Stimulated activated CD8-positive, alpha-beta memory T cell treated with anti-CD3 and anti-CD28 coated beads, Interleukin-2, amount 100 ng/mL, for 48 hours (primary cell): Measurements from ENCODE around the gene CPXM2.

Source experiments
- DNase-seq, 2 donors: peaks; one replicate each; pipeline ENCODE4 v3.0.0-alpha.2; 2020; ENCODE audit warnings: low read depth in 2 of 2

CPXM2 gene

DNA sequence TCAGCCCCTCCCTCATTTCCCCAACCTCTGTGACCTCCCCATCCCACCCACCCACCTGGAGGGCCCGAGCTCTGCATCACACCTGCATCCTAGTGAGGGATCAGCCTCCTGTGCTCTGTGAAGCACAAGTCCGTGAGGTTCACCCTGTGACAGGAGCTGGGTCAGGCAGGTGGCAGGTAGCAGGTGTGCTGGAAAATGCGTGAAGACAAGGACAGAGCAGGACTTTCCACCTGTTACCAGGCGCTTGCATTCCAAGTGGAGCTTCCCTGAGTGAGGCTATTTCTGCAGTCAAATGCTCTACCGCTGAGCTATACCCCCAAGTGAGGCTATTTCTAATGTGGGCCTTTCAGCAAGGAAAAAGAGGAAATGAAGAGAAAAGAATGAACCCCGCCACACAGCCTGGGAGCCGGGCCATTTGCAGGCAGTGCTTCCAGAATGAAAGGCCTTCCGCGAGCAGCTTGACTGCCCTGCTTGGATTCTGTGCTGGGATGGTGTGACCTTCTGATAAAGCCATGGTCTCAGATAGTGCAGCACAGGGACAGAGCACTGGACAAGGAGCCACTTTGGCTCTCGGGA lies 13.3 kb upstream of the CPXM2 start:
- DNase-seq = no peak

DNA sequence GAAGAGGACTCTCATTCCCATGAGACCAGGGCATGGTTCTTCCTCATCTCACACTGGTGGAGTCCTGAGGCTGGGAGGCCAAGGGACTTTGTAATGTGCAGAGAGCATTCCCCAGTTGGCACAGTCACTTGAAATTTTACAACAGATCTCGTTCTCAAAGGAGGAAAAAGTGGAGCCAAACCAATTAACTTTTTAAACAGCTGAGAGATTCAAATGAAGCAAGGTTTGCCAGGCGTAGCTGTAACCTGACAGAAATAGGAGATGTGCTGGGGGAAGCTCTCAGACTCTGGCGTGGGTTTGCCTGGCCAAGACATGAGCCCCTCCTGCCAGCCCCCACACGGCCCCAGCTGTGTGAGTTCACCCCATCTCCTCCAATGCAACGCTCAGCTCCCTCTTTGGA lies 12.0 kb upstream of the CPXM2 start:
- no peak for DNase-seq

DNA sequence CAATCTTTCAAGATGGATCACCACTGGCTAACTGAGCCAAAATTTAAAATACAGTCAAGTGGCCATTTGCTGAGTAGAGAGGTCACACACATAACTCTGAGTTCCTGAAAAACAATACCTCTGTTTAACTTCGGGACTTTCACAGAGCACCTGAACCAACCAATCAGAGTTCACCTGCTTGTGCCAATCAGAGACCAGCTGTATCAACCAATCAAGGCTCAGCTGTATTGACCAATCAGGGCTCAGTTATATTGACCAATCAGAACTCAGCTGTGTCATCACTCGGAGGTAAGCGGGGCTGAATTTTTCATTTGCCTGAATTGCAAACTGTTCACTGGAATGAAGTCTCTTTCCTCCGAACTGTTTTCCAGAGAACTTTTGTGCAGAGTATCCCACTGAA lies 10.0 kb upstream of the CPXM2 start:
- DNase-seq = no peak

DNA sequence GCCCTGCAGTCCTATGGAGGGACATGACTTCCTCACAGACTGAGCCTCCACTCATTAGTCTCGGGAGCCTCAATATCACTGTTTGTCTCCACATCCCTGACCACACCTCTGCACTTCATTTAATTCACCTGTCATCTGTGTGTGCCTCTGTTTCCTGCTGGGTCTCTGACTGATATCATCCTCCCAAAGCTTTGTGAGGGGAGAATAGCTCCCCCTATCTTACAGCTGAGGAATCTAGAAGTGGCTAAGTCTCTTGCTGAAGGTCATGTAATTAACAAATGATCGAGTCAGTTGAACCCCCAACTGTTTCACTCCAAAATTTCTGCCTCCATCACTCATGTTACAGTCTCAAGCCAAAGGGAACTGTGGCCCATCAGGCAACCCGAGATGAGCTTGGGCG lies 5.5 kb upstream of the CPXM2 start:
- no peak for DNase-seq

DNA sequence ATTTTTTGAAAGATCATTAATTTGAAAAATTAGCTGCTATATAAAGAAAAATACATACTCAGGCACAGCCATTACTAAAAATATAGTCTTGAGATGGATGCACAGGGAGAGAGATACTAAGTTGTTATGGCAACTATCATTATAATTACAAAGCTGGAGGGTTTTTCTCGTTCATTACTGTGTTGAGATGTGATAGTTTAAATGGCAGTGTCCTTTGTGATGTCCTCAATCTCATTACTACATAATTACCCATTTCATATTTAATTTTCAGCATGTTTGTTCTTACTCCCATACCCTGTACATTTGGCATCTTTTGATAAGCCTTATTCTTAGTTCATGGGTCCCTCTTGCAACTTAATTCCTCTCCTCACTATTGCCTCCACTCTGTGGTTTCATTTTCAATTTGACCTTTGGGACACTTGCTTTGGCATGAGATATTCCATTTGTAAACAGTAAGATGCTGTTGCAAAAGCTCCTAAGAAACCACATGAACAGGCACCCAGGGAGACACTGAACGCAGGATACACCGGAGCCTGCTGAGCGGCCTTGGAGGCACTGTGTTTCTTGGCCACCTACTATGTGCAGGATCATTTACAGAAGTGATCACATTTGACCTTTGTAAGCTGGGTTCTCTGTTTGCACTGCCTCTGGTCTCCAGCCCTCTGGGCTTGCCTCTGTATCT lies 4.8 kb upstream of the CPXM2 start:
- DNase-seq = no peak

DNA sequence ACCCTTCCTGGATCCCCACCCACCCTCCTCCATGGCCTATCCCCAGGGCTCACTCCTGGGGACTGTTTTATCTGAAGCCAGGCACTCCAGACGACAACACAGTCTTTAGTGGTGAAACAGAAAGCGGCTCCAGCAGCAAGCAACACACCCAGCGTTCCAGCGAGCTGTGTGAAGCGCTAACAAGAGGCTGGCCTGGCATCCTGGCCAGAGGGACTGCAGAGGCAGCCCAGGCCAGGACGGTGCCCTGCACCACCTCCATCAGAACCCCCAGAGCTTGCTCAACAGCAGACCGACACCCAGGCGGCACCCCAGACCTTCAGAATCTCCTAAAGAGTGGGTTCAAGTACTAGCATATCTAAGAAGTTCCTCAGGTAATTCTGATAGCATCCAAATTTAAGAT lies 2.0 kb upstream of the CPXM2 start:
- no peak for DNase-seq

DNA sequence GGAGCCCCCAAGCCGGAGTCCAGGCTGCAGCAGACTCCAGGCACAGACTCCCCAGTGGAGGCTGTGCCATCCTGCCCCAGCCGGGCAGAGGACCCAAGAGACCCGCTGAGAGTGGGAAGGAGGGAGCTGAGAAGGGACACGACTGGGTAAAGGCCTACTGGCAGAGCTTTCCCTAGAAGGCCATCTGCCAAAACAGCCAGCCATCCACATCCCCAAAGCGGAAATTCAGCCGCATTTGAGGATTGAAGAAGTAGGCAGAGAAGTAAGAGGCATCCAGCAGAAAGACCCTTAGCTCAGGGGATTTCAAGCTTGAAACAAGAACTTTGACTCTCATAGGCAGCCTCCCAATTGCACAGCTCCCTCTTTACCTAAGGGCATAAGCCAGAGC lies 857 bp downstream of the CPXM2 start:
- no peak for DNase-seq

DNA sequence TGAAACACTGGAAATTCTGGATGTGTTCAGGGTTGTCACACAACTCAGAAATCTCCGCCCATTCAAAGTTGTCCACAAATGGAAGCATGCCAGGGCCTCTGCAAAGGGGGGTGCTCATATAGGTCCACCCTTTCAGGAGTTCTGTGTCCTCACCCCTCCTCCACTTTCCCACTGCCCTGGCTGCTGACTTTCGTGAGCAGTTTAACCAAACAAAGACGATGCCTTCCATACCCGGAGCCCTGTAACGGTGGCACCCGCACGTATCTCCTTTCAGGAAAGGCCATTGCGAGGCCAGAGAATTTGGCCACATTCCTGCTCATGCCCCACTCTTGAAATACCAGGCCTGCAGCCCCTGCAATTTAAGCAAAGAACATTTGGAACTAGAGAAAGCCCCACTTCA lies 1.4 kb downstream of the CPXM2 start:
- no peak for DNase-seq

DNA sequence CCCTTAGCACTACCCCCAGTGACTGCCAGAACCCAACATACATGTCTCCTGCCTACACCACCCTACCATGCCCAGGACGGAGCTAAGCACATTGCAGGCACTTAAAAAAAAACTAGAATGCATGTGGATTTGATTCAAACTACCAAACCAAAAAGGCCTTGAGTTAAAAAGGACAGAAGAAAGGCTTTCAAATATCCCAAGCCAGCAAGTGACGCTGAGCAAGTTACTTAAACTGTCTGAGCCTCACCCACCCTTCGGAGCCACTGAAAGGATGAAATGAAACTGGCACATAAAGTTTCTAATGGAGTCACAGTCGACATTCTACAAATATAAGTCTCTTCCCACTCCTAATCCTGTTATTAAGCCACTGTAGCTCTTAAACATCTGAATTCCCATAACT lies 1.8 kb downstream of the CPXM2 start:
- no peak for DNase-seq

DNA sequence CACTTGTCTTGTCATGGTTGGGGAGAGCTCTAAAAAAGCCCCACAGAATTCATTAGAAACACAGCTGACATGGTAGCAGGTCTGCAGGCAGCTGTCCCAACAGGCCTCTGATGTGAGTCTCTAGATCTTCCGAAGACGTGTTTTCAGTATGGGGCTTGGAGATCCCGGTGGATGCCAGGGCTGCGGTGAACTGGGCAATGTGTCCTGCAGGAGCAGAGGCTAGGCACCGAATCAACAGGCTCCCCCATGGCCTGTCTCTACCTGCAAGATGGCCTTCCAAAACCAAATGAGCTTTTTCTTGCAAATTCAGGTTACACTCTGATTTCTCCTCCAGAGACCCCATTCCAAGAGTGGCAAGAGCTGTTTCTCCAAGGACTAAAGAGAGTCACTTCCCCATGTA lies 2.9 kb downstream of the CPXM2 start:
- DNase-seq = no peak

DNA sequence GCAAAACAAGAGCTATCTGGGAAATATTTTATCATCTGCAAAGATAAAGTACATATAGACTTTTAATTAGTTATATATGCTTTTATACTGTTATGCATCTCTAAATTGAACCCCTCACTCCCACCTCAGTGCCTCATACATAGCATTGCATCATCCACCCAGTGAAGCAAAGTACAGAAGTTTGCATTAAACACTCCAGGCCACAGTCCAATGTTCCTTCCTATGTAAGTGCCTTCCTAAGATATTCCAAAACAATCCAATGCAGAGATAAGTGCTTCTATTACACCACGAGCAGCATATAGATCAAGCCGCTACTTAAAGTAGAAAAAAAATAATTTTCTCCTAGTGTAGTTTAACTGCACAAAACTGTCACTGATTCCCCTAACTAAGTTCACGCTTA lies 3.4 kb downstream of the CPXM2 start:
- no peak for DNase-seq

DNA sequence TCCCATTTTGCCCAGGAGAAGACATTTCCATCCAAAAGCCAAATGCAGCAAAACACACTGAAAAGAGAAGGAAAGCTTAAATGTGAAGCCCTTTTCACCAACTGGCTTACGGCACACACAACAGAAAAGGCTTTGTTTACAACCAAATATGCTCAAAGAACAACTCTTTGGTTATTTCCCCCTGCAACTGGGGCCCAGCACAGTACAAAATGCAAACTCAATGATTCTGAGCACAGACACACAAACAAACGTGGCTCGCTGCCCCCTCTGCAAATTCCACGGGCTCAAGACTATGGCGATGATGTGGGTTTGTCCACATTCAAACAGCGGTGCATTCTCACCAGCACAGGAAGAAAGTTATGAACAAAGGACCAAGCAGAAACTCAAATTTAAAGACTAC lies 5.3 kb downstream of the CPXM2 start:
- DNase-seq = no peak

DNA sequence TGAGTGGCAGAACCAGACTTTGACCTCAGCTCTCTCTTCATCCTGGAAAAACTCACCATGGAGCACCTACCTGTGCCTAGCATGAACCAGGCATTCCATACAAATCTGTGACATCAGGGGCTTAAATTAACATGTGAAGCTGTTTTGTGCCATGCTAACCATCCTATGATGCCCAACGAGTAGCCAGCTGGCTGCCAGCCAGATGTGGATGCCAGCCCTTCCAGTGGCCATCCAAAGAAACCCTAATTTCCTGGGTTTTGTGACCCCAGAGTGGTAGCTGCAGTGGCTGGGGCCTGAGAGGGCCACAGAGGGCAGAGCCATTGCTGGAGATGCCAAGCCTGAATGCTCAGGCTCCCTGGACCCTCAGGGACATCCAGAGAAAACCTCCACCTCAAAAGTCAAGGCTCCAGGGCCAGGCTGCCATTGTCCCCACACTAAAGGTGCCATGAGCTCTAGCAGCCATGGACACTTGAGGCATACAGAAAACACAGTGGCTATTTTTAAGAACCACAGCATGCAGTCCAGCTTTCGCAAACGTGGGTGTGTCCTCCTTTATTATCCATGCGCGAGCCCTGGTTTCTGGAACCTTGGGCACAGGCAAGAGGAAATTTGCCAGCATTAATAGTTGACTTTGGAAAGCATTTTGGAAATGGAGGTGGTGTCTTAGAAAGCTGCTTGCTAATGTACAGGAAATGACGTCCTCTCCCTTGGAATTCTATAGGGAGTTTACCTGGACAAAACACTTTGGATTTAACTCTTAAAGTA lies 6.0 kb downstream of the CPXM2 start:
- DNase-seq = no peak

DNA sequence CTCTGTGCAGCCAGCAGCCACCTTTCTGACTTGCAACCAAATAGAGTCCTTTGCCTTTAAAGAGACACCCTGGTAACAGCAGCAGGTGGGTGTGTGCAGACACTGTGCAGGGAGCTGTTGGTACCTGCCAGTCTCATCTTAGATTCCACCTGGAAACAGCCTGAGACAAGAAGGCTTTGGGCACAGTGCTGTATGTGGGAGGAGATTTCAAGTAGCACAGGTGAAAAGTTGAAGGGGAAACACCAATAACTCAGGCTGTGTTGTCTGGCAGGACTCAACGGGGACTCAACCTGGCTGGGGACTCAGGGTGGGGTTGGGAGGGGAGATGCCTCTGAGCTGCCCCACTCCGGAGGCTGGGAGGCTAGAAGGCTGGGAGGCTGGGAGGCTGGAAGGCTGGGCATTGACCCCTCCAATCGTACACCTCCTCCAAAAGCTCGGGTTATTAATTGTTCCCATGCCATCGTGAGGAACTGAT lies 6.7 kb downstream of the CPXM2 start:
- no peak for DNase-seq

DNA sequence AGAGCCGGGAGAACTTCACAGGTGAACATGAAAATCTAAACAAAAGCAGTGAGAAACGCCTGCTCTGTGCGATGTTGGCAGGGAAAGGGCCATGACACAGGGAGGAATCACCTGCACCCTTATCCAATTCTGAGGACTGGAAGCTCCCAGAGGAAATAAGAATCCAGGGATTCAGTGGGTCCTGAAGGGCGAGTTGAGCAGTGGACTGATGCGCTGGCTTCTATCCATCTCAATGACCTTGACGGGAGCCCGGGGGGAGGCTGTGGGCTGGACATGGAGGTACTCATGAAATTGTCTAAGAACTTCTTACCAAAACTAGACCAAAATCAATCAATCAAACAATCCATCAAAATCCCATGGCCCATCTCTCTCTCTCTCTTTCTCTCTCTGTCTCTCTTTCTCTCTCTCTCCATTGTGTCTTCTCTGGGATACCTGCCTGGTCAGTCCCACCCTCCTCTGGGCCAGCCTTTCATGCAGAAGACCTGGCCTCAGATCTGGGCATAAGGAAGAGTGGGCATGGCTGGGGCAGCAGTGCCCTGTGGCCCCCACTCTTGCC lies 7.2 kb downstream of the CPXM2 start:
- no peak for DNase-seq

DNA sequence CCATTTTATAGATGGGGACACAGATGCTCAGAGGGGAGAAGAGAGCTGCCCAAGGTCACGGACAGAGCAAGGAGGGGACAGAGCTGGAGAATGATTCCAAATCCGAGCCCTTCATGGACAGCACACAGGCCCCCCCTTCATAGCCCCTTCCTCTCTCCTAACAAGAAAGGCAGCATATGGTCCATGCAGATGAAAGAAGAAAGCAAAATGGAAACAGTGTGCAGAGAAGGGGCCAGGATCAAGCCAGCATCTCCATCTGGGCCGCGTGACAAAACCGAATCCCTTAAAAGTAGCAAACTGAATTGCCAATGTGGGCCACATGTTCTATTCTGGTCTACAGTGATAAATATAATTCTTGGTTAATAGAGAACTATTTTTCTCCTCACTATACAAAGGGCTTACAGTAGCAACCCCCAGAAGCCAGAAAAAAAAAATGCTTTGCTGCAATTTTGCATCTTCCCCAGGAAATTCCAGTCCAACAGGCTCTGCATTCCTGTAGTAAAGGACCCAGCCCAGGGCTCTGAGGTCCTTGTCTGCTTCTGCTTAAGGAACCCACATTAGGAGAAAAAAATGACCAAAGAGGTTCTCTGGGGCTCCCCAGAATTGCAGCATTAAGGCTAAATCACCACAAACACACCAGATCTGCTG lies 7.8 kb downstream of the CPXM2 start:
- no peak for DNase-seq

DNA sequence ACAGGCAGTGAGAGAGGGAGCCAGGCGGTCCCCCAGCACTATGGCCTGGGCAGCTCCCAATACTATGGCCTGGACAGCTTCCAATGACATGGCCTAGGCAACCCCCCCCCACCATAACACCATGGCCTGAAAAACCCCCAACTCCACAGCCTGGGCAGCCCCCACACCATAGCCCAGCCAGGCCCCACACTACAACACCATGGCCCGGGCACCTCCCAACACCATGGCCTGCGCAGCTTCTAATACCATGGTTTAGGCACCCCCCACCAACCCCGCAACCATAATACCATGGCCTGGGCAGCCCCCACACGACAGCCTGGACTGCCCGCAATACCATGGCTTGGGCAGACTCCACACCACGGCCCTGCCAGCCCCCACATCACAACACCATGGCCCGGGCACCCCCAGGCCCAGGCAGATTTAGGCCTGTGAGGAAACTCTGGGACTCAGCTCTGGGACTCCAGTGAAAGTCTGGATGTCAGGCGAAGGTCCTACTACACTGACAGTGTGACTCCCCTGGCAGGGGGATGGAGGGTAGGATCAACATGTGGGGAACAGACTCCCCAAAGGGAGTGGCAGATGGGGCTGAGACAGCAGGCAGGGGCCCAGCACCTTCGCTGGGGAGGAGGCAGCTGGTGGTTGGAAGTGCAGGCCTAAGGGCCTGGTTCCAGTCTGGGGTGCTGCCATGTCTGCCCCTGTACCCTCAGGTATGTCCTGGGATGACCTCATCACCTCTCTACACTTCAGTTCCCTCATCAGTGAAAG lies 8.7 kb downstream of the CPXM2 start:
- DNase-seq = no peak

DNA sequence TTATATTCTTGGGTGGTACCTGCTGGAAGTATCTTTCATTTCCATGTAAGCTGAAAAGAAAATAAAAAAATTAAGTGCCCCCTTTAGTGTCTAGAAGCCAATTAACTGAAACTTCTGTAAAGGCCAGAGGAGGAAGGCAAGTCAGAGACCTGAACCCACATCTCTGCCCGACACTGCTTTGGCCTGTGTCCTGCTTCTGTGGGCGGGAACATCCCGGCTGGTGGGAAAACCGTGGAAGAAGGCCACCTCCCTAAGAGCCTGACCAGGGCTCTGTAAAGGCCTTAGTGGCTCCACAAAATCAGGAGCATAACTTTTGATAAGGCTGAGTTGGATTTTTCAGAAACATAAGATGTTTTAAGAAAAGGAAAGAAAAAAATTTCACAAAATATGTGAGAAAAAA lies 9.4 kb downstream of the CPXM2 start:
- DNase-seq = no peak

DNA sequence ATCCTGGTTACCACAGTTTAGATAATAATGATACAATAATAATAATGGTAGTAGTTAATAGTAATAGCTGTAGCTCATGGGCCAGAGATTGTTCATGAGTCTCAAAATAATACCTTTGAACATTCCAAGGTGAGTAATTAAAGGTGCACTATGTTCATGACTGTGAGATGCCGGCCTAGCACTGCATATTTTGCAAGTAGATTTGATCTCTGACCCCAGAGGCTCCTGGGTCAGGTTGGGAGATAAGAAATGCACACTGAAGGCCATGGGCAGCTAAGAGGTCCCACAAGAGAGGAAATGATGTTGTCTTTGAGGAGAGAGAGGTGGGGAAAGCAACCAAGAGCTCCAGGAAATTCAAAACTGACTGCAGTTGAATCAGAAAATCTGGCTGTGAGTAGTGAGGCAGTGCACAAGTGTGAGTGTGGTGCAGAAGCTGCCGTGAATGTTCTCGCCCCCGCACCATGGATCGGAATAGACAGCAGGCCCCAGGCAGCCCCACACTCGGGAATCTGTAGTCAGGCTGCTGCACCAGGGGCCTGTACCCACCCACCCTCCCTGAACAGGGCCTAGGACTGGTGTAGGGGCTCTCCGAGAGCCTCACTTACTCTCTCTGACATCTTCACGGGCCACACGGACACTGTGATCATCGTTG lies 11.9 kb downstream of the CPXM2 start:
- DNase-seq = no peak

DNA sequence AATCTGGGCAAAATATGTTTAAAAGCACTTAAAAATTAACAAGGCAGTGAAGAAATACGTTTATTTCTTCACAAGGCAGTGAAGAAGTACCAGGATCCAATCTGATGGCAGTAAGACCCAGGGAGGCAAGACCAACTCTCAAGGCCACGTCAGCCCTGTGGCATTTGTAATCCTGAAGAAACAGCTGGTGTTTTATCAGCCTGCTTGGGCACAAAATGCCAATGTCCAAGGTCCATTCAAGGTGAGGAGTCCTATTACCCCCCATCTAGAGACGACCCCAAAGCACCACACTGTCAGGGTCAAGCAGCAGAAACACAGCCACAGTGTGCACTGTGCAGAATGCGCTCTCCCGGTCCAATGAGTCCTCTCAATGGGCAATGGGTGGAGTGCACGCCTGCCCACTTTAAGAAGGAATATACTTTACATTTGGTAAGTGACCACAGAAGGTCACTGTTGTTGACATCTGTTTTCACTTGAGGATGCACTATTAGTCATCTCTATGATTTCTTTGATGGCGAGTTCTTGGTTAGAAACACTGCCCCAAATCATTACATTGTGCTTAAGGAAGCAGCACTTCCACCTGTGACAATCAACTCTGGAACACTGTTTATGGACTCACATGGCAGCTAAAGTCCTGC lies 12.8 kb downstream of the CPXM2 start:
- no peak for DNase-seq

DNA sequence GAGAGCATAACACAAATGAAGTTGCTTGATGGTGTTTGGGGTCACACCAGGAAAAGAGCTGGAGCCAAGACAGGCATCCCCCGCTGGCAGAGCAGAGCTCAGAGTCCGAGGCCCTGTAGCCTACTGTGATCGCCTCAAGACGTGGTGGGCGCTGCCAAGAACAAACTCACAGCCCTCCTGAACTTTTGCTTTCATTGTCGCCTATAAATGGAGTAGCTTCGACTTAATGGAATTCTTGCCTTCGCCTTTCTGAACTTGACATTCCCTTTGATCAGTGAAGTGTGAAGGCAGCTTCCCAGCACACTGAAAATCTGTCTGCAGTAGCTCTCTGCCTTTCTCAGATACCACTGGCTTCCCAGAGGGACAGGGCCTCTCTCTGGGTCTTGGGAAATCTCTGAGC lies 21.3 kb downstream of the CPXM2 start:
- no peak for DNase-seq
